HG03565 (cell line): ENCODE data around the gene OR56A1.
"Not testable (repeated sequence)": the region's sequence is repeated elsewhere in the genome, so short reads cannot be mapped to it uniquely, and the experiment has no call there.

Source experiments
- ATAC-seq: cut with Tn5 transposase; IDR thresholded peaks from one replicate; pipeline ENCODE4 v1.9.1; 2021; ENCODE audit warnings: mild to moderate bottlenecking, moderate library complexity; ENCODE audit not compliant: unreplicated experiment

OR56A1 gene, protein sequence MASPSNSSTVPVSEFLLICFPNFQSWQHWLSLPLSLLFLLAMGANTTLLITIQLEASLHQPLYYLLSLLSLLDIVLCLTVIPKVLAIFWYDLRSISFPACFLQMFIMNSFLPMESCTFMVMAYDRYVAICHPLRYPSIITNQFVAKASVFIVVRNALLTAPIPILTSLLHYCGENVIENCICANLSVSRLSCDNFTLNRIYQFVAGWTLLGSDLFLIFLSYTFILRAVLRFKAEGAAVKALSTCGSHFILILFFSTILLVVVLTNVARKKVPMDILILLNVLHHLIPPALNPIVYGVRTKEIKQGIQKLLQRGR

DNA sequence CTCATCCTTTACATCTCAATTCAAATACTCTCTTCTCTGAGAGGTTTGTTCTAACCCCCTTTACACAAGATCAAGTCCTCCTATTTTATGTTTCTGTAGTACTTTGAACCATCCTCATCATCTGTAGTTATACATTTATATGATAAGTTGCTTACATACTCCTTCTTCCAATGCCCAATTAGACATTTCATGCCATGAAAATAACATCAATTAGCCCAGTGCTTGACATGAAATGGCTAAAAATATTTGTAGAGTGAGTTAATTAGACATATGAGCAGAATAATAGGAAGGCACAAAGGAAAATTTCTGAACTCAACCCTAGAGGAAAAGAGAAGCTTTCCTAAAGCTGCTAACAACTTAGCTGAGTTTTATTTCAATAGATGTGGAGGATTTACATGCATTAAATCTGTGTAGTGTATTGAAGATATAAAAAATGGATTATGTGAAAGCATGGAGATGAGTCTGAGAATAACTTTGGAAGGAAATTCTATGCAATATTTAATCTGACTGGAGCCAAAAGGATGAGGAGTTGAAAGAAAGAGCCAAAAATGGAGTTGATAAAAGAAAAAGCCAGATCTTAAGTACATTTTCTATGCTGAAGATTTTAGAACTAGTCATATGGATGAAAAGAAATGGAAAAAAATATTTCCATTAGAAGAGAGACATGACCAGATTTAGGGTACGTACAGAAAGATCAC, at the start of gene OR56A1:
Gene OR56A1, minus strand, starts transcription at position 51 of the 698 bp plus-strand sequence. CDS start 3,066 bp downstream, outside the sequence.
- ATAC-seq, result no peak

DNA sequence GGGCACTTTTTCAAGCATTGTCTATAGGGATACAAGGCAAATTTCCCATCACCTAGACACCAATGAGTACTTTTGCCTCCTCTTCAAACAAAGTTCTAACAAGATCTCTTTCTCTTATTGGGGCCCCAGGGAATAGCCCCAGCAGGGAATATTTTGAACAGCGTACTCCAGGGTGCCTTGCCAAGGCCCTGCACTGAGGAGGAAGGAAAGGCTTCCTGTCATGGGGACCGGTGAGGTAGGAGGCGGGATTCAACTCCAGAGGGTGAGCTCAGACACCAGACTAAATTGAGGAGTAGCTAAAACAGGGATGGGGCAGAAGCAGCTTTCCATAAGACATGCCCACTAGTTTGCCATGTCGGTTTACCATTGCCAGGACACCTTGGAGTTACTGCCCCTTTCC, 48.9 kb upstream of the OR56A1 start:
- ATAC-seq, result no peak

DNA sequence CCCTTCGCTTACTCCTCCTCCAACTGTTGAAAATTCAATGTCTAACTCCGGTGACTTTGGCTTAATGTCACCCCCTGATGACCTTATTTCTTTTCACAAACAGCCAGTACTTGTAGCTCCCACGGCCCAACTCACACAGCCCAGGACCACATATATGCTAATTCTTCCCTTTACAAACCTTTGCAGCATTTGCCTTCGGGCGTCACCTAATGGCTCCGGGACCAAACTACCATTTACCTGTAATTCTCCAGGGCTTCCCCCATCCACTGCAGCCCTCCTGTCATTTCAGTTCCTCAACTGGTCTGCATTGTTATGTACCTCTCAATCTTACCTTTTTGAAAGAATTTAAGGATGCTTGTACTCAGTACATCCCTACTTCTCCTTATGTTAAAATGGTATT, 47.2 kb upstream of the OR56A1 start:
- ATAC-seq, result no peak

DNA sequence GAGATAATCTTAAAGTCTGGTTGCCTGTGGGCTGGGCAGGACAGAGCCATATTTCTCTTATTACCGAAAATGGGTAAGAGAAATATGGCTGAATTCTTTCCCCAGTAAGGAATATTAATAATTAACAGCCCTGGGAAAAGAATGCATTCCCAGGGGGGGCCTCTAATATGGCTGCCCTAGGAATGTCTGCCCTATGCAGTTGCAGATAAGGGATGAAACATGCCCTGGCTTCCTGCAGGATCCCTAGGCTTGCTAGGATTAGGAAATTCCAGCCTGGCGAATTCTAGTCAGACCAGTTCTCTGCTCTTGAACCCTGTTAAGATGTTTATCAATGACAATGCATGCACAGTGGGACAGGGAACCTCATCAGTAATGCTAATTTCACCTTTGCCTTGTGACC, 45.9 kb upstream of the OR56A1 start:
- ATAC-seq, result not testable (repeated sequence)

DNA sequence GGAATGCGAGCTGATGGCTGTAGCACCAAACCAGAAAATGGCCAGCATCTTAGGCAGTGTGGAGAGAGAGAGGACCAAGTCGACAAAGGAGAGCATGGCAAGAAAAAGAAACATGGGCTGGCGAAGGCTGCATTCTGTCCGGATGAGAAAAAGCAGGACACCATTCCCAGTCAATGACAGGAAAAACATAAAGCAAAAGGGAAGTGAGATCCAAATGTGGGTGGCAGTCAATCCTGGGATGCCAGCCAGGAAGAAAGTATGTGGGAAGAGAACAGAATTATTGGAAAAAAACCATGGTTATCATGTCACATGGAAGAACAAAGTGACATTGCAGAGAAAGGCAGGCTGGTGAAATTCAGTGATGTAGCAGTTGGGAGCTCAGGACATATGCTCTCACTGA, 36.9 kb upstream of the OR56A1 start:
- no peak for ATAC-seq

DNA sequence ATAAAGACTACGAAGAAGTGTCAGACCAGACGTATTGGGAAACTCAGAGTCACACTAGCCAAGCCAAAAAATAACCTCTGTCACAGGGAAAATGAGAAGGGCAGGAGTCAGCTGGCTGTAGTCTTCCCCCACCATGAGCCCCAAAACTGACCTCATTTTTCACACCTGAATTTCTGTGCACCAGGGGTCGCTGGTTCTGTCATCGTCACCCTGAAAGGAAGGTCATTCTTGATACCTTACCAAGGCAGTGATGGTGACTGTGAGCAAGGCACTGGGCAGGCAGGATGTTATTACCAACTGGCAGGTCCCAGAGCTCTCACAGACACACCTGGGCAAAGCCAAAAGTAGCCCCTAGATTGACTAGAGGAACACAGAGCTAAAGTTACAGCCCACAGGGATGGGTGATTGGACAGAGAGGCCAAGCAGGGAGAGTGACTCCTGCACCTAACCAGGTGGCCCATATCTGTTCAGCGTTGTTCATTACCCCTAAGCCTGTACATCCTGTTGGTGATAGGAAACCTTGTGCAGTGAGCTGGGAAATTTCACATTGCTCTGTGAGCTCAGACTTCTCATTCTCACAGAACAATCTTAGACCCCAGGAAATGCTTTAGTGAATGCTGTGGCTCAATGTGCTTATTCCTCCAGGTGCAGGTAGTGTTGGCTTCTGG, 32.3 kb upstream of the OR56A1 start:
- ATAC-seq, result no peak

DNA sequence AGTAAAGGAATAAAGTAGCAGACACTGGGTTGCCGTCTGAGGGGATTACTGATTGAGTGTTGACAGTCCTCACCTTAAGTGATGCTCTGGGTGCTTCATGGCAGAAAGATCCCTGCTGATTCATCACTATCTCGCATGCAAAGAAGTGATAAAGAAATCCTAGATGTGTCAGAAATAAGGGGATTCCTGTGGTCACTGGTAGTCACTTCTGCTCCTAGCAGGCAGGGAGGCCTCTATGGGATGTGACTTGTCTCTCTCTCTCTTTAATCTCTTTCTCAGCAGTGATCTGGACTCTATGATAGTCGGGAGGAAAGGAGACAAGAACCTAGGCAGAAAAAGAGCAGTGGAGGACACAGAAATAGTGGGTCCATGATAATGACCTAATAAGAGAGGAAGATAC, 30.9 kb upstream of the OR56A1 start:
- no peak for ATAC-seq

DNA sequence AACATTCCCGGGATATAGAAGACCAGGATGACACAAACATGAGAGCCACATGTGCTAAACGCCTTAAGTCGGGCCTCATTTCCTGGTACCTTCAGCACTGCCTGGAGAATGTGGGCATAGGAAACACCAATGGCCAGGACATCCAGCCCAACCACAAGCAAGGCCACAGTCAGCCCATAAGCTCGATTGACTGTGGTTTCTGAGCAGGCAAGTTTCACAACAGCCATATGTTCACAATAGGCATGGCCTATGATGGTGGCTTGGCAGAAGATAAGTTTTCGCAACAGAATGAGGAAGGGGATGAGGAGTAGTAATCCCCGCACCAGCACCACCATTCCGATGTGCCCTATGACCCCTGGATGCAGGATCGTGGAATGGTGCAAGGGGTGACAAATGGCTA, 26.9 kb upstream of the OR56A1 start:
- ATAC-seq, result no peak

DNA sequence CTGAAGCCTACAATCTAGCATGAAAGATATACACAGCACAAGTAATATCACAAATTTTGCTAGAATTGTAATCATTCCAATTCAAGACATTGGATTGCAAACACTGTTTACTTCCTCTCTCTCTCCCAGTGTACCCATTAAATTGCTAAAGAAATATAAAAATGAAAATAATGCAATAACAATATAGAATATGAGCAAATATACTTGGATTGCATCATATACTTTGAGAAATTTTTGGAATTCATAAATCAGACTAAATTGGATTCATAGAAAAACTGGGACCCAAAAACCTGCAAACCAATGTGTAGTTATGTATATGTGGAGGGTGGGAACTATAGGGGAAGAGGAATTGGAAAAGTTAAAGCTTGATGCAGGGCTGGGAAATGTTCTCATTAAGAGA, 25.0 kb upstream of the OR56A1 start:
- ATAC-seq, result no peak

DNA sequence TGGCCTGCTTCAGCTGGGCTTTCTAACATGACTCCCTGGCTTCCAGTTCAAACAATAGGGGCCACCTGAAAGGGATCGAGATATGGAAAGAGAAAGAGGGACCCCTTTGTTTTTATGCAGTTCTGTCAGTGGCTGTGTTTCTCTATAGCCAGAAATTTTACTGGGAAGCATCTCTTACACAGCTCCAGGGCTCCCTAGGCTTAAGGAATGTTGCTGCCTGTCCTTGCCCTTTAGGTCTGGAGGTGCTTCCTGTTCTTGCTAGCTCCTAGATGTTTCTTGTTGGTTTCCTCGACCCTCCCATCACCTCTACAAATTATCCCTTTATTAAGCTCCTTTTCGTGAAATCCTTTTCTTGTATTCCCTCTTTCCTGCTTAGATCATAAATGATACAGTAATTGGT, 21.8 kb upstream of the OR56A1 start:
- ATAC-seq, result no peak

DNA sequence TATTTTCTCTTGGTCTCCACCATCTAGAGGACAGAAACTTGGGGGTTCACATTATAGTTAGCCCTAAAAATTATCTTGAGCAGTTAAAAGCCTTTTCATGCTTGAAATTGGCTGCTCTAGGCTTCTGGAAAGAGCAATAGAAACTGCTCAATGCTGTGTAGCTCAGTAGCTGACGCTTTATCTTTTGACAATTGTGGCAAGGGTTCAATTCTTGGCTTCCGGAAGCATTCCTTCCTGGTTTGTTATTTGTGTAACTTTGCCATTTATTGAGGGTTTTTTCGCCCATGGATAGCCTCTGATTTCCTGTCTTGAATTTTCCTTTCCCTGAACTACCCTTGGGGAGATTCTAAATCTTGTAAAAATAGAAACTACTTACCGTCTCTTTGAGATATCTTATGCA, 10.3 kb upstream of the OR56A1 start:
- no peak for ATAC-seq

DNA sequence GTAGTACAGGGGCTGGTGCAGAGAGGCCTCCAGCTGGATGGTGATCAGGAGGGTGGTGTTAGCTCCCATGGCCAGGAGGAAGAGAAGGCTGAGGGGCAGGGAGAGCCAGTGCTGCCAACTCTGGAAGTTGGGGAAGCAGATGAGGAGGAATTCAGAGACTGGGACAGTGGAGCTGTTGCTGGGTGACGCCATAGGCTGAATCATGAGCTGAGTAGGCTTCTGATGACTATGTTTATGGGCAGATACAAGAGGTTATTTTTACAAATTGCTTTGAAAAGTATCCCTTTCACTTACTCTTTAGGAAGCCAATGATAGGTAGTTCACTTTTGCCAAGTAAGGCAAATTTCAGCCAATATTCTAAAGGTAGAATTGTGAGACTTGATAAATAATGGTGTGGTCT, 3.1 kb downstream of the OR56A1 start:
- ATAC-seq, result no peak

DNA sequence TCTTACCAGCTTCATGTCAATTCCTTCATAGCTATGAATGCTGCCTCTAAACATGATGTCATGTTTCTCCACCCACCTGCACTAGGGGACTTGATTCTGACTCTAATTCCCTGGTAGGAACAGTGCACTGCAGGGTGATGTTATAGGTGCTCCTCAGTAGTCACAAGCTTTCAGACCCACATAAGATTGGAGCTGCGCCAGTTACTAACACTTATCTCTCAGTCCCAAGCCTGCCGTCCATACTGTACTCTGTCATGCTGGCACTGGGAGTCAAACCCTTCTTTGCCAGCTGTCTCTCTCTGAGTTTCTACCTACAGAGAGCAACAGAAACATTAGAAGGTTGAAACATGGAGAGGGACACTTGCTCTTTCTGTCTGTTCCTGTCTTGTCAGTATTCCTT, 5.5 kb downstream of the OR56A1 start:
- ATAC-seq, result no peak

DNA sequence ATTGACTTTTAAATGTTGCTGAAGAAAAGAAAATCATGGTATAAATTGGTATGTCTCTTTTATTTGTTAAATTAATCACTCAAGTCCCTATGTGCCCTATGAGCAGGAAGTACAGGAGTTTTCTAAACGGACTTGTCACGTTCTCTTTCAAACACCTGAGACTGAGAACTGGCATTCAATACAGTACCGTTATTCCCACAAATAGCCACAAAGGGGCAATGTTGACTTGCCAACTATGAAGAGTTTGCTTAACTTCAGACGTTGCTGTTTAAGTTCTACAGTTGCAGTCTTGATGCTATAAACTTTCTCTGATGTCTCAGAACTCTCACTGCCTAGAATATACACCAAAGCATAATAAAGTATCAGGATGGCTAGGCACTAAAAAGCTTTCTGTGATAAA, 7.6 kb downstream of the OR56A1 start:
- peak; percentile 75 for ATAC-seq

DNA sequence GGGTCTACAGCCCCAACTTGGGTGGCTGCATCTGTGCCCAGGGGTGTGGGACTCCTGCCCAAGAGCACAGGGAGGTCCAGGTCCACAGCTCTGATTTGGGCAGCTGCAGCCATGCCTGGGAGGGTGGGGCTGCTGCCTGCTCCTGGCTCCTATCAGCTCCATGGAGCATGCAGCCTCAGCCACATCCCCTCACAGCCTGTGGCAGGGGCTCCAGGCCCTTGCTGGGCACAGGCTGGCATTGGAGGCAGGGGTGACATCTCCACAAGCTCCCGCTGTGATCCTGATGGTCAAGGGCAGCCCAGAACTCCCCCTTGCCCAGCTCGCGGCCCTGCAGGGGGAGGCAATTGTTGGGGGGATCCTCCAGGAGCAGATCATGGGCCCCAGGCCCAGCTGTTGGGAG, 17.5 kb downstream of the OR56A1 start:
- no peak for ATAC-seq

DNA sequence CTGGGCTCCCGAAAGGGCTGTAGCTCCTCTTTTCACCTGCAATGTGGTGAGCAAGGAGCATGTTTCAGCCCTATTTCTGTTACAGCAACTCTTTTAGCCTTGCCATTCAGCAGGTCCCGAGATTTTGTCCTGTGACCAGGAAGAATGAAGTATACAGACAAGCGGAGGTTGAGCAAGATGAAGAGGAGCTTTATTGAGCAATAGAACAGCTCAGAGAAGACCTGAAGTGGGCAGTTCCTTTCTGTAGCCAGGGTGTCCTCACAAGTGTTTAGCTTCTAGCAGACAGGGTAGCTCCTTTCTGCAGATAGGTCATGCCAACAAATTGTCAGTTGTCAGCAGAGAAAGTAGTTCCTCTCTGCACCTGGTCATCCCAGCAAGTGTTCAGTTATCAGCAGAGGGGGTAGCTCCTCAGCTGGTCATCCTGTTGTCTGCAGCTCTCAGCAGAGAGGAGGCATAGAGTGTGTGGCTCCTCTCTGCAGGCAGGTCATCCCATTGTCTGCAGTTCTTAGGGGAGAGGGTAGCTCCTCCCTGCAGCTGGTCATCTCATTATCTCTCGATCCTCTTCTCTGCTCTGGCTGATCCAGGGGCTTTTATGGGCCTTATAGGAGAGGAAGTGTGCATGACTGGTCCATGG, 18.4 kb downstream of the OR56A1 start:
- ATAC-seq, result no peak

DNA sequence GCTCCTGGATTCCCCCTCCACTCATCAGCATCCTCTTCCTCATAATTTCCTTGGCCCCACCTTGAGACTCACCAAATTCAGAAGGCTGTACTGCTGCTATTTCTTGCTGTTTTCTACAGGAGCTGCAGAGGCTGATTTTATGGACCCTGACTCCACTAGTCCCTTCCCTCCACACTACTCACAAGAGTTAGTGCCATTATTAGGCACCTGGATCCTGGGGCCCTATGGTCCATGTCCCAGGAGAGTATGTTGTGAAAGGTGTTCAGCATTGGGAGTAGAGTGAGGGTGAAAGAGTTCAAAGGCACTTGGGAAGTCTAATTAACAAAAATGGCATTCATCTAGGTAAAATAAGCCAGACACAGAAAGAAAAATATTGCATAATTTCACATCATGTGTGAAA, 23.7 kb downstream of the OR56A1 start, which contains the start of gene OR56A4:
Gene OR56A4, minus strand, starts transcription at position 101 of the 400 bp plus-strand sequence. CDS start 3,954 bp downstream, outside the sequence.
- ATAC-seq, result no peak

DNA sequence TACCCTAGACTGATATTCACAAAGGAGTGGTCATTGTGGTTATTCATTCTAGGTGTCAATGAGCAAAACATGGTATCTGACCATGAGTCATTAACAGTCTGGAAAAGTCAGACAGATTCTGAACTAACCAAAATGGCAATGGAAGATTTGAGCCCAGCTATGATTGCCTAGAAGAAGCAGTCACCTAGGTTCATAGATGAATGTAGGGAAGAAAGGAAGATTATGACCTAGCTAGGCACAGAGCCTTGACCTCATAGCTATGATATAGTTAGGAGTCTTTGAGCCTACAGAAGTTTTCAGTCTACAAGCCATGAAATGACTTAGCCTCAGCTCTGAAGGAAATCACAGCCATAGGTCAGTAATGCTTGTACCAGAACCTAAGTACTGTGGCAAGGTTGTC, 24.2 kb downstream of the OR56A1 start:
- no peak for ATAC-seq

DNA sequence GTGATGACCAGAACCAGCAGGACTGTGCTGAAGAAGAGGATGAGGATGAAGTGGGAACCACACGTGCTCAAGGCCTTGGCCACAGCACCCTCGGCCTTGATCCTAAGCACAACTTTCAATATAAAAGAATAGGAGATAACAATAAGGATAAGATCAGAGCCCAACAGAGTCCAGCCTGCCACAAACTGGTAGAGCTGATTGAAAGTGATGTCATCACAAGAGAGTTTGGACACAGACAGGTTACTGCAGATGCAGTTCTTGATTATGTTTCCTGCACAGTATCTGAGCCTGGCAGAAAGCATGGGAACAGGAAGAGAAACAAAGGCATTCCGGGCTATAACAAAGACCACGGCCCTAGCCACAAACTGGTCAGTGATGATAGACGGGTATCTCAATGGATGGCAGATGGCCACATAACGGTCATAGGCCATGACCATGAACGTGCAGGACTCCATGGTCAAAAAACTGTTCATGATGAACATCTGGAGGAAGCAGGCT, 28.3 kb downstream of the OR56A1 start:
- ATAC-seq, result no peak

DNA sequence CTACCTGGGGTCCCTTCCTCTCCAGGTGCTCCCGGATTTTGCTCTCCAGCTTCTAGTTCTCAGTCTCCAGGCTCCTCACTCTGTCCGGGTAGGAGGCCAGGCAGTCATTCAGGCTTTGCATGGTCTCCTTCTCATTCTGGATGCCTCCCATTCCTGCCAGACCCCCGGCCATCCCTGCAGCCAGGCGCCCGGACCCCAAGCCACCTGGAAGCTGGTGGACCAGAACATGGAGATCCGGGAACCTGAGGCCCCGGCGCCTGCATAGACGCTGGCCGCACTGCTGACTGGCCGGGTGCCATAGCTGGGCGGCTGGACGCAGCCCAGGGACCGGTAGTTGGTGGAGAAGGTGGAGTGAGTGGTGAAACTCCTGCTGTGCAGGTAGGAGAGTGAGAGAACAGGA, 35.8 kb downstream of the OR56A1 start:
- ATAC-seq, result no peak

DNA sequence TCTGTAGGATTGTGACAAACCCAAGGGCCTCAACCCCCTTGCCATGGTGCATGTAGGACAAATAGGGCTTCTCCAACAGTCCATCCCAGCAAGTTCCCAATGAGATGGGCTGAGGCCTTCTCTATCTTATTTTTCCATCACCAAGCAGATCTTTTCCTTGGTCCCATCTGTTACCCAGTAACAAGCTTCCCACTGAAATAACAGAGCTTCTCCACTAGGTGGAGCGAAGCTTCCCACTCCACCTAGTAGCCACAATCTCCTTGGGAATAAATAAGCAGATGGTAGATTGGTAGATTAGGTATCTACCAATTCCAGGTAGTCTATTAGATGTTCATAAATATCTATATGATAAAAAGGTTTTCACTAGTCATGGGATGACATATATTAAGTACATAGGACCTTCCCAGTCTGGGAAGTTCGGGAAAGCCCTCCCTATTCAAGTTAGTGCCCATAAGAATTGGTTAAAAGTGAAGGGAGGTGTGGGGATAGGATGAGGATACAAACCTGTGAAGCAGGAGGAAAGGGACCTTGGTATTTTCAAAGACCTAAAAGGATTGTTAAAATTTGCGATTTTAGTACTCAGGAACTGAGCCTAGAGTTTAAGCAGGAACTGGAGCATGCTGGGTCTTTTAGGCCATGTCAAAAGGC, 37.8 kb downstream of the OR56A1 start:
- ATAC-seq, result no peak
